Activated CD8-positive, alpha-beta T cell treated with anti-CD3 and anti-CD28 coated beads for 36 hours (primary cell): ENCODE measurements around the gene KLHL22. TPM values are rescaled to one million over a fixed set of nuclear protein-coding genes. Genes with fewer than 3 reads are reported as not detected.

ENCODE experiments used
- ATAC-seq: fragments of 200-7000 bp; cut with Tn5 transposase; one replicate; pipeline ENCODE4 v1.10.0; 2021; ENCODE audit warnings: mild to moderate bottlenecking, moderate library complexity
- CTCF ChIA-PET: fragments of 350-600 bp; sonication (Branson Sonifier 250); formaldehyde crosslinking; loops from one replicate; lab custom pipeline; 2021; ENCODE audit warnings: antibody characterized with exemption; lab: Charles Lee
- POLR2A ChIA-PET: fragments of 350-600 bp; sonication (Branson Sonifier 250); formaldehyde crosslinking; loops from one replicate; lab custom pipeline; 2021; ENCODE audit warnings: antibody characterized with exemption; lab: Charles Lee
- DNase-seq: peaks from one replicate; pipeline ENCODE4 v3.0.0-alpha.2; 2020
- H3K27ac Mint-ChIP-seq: one replicate; pipeline ENCODE4 v1.8.0; 2021; ENCODE audit warnings: mild to moderate bottlenecking, mixed read lengths
- H3K27me3 Mint-ChIP-seq: one replicate; pipeline ENCODE4 v1.8.0; 2021; ENCODE audit warnings: mixed read lengths
- H3K36me3 Mint-ChIP-seq: one replicate; pipeline ENCODE4 v1.8.0; 2021; ENCODE audit warnings: low read depth, mixed read lengths
- H3K4me1 Mint-ChIP-seq: one replicate; pipeline ENCODE4 v1.8.0; 2021; ENCODE audit warnings: low read depth, mixed read lengths
- H3K4me3 Mint-ChIP-seq: one replicate; pipeline ENCODE4 v1.8.0; 2021; ENCODE audit warnings: mild to moderate bottlenecking, moderate library complexity, mixed read lengths
- H3K9me3 Mint-ChIP-seq: one replicate; pipeline ENCODE4 v1.8.0; 2021; ENCODE audit warnings: mixed read lengths
- CTCF ChIP-seq: fragments of 200-600 bp; IDR thresholded peaks from one replicate; pipeline ENCODE4 v1.8.0; 2022; ENCODE audit warnings: antibody characterized with exemption, mild to moderate bottlenecking
- intact Hi-C: fragments of 100-400 bp; cut with micrococcal nuclease; formaldehyde crosslinking; loops from one replicate; pipeline ENCODE4 v1.10.0; 2022
- total RNA-seq, 2 experiments: library from RNA; stranded (reverse); gene quantifications; one replicate each; pipeline ENCODE4 v1.2.3, GENCODE V29; 2021

The KLHL22 gene
- total RNA-seq, 2 experiments from 2014 or later: 16.3 to 17.9 TPM

- Mint-ChIP-seq H3K4me3 (no peak overlapping the region), H3K4me1 (peaks cover 12% of the 10 kb centered on the region), H3K36me3 (no peaks in the 10 kb centered on the region), H3K9me3 (no peaks in the 10 kb centered on the region), H3K27ac (no peak overlapping the region), H3K27me3 (peaks cover 47% of the 10 kb centered on the region)
- ATAC-seq (no peak), DNase-seq (no peak)
- TF ChIP-seq CTCF: no peak
- CTCF ChIA-PET: interaction anchor here (2.3 to 3.8 kb wide), 3 partner anchors 10 to 35 kb away, joined by 8 to 25 read pairs (median 9); no protein-coding TSS in a partner anchor
- intact Hi-C loops: no loop called here
- POLR2A ChIA-PET: interaction anchor here (0.6 to 1.0 kb wide), 2 partner anchors 9 to 28 kb away, joined by 3 to 4 read pairs; no protein-coding TSS in a partner anchor
Observed at GRCh38 chr22:20427945-20428417, 67.6 kb downstream of the KLHL22 start.

- Mint-ChIP-seq H3K9me3 (no peaks in the 10 kb centered on the region), H3K4me1 (peaks cover 12% of the 10 kb centered on the region), H3K27ac (no peak overlapping the region), H3K4me3 (no peak overlapping the region), H3K36me3 (no peaks in the 10 kb centered on the region), H3K27me3 (peaks cover 43% of the 10 kb centered on the region)
- CTCF ChIA-PET: interaction anchor here (1.1 to 3.8 kb wide), 4 partner anchors 9 to 136 kb away, joined by 5 to 25 read pairs (median 8); no protein-coding TSS in a partner anchor
- POLR2A ChIA-PET: interaction anchor here (0.6 to 1.0 kb wide), 2 partner anchors 9 to 29 kb away, joined by 3 to 4 read pairs; no protein-coding TSS in a partner anchor
- ATAC-seq (no peak), DNase-seq (no peak)
- TF ChIP-seq CTCF: no peak
- intact Hi-C loops: no loop called here
Observed at GRCh38 chr22:20427104-20427944, 68.3 kb downstream of the KLHL22 start.

GRCh38 chr22:20426259-20426615, 69.4 kb downstream of the KLHL22 start:
- ATAC-seq (no peak), DNase-seq (no peak)
- ChIA-PET CTCF (interaction anchor here (2.5 to 3.8 kb wide), 2 partner anchors 8 to 30 kb away, joined by 8 to 25 read pairs; no protein-coding TSS in a partner anchor), POLR2A (no interaction called here)
- no peak for TF ChIP-seq CTCF
- Mint-ChIP-seq H3K4me1 (peaks cover 12% of the 10 kb centered on the region), H3K36me3 (no peaks in the 10 kb centered on the region), H3K27ac (no peak overlapping the region), H3K9me3 (no peaks in the 10 kb centered on the region), H3K4me3 (no peak overlapping the region), H3K27me3 (peaks cover 35% of the 10 kb centered on the region)
- intact Hi-C loops: no loop called here

- H3K4me3 Mint-ChIP-seq: no peak overlapping the region
- no peak overlapping the region for H3K27ac Mint-ChIP-seq
- no peaks in the 10 kb centered on the region for H3K9me3 Mint-ChIP-seq
- H3K36me3 Mint-ChIP-seq: no peaks in the 10 kb centered on the region
- H3K4me1 Mint-ChIP-seq: peaks cover 12% of the 10 kb centered on the region
- no peak for TF ChIP-seq CTCF
- POLR2A ChIA-PET: interaction anchor here (0.6 kb wide), 1 partner anchor 315 kb away, joined by 3 read pairs; no protein-coding TSS in a partner anchor
- DNase-seq (no peak), ATAC-seq (no peak)
- intact Hi-C loops: no loop called here
- CTCF ChIA-PET: no interaction called here
- H3K27me3 Mint-ChIP-seq: peaks cover 32% of the 10 kb centered on the region
Observed at GRCh38 chr22:20425566-20426258, 69.9 kb downstream of the KLHL22 start.
